OCI-LY3 (cell line): Measurements from ENCODE around the gene RAB27A.

Experiments
- H2AFZ ChIP-seq: fragments of 200-600, 300-600 bp; shearing (Covaris generic); 2 replicates; pipeline ENCODE4 v1.6.0; 2014; ENCODE audit warnings: antibody characterized with exemption, low read depth, low read length
- H3K27ac ChIP-seq: fragments of 200-600, 300-600 bp; sonication (generic); 2 replicates; pipeline ENCODE4 v1.5.1; 2014; ENCODE audit warnings: mild to moderate bottlenecking, low read length, moderate library complexity, mixed read lengths
- H3K27me3 ChIP-seq: fragments of 200-600, 300-600 bp; sonication (generic); 2 replicates; pipeline ENCODE4 v1.6.1; 2014; ENCODE audit warnings: low read depth, low read length, mixed read lengths
- H3K36me3 ChIP-seq: fragments of 200-600, 300-600 bp; sonication (generic); replicated peaks from 2 replicates; pipeline ENCODE3; 2014; ENCODE audit warnings: low read depth, low read length, mixed read lengths
- H3K4me1 ChIP-seq: fragments of 300-600, 200-600 bp; sonication (generic); 2 replicates; pipeline ENCODE4 v1.6.1; 2014; ENCODE audit warnings: low read length, mixed read lengths
- H3K4me2 ChIP-seq: fragments of 200-600, 300-600 bp; sonication (generic); 2 replicates; pipeline ENCODE4 v1.6.1; 2014; ENCODE audit warnings: low read length, mixed read lengths
- H3K4me3 ChIP-seq: fragments of 300-600, 200-600 bp; sonication (generic); 2 replicates; pipeline ENCODE4 v1.5.1; 2014; ENCODE audit warnings: antibody characterized with exemption, mild to moderate bottlenecking, low read length, moderate library complexity
- H3K79me2 ChIP-seq: fragments of 300-600, 200-600 bp; shearing (Covaris generic); 2 replicates; pipeline ENCODE4 v1.6.1; 2014; ENCODE audit warnings: mild to moderate bottlenecking, low read length, mixed read lengths
- H3K9ac ChIP-seq: fragments of 300-600, 200-600 bp; shearing (Covaris generic); 2 replicates; pipeline ENCODE4 v1.6.0; 2014; ENCODE audit warnings: mild to moderate bottlenecking, low read length, moderate library complexity
- H3K9me3 ChIP-seq: fragments of 200-600, 300-600 bp; shearing (Covaris generic); 2 replicates; pipeline ENCODE4 v1.6.1; 2014; ENCODE audit warnings: low read length, mixed read lengths; ENCODE audit not compliant: insufficient read depth
- H4K20me1 ChIP-seq: fragments of 200-600, 300-600 bp; sonication (generic); 2 replicates; pipeline ENCODE4 v1.6.1; 2016; ENCODE audit warnings: low read length, mixed read lengths; ENCODE audit not compliant: insufficient read depth
- EZH2phosphoT487 ChIP-seq: fragments of 200-600 bp; shearing (Covaris generic); IDR thresholded peaks from 2 replicates; pipeline ENCODE4 v1.6.1; 2018; ENCODE audit warnings: antibody characterized with exemption, mixed run types, low read depth
- TF ChIP-seq, protein P1 (sequence below): fragments of 200-600, 300-600 bp; sonication (generic); IDR thresholded peaks from 2 replicates; pipeline ENCODE4 v1.5.1; 2014; ENCODE audit warnings: antibody characterized with exemption, low read length, low read depth

Gene RAB27A

DNA sequence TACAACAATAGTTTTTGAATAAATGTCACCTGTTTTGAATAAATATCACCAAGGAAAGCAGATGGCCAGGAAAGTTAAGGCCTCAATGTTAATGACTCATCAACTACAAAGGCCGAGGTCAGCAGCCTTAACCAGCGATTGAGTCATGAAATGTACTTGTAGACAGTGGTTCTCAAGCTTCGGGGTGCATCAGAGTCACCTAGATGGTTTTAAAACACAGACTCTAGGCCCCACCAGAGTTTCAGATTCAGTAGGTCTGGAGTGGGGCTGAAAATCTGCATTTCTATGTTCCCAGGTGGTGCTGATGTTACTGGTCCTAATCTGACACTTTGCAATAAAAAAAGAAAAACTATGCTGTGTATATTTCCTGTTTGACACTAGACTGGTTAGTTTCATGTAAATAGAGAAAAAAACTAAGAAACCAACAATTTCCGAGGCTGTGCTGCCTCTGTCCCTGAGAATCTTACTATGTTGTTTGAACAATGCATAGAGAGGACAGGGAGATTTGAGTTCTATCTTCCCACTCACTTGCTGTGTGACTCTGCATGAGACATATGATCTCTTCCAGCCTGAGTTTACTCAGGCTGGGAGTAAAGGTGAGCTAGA is 9.8 kb downstream of the RAB27A start:
- Histone ChIP-seq H3K4me3 (no peak overlapping the region), H2AFZ (no peak overlapping the region), H4K20me1 (no peaks in the 10 kb centered on the region), H3K9me3 (no peaks in the 10 kb centered on the region), H3K79me2 (no peaks in the 10 kb centered on the region), H3K4me1 (peaks cover 4% of the 10 kb centered on the region), H3K4me2 (no peak overlapping the region), H3K27me3 (no peaks in the 10 kb centered on the region), H3K27ac (no peak overlapping the region), H3K9ac (no peak overlapping the region), H3K36me3 (no peaks in the 10 kb centered on the region)
- TF ChIP-seq, protein P1, sequence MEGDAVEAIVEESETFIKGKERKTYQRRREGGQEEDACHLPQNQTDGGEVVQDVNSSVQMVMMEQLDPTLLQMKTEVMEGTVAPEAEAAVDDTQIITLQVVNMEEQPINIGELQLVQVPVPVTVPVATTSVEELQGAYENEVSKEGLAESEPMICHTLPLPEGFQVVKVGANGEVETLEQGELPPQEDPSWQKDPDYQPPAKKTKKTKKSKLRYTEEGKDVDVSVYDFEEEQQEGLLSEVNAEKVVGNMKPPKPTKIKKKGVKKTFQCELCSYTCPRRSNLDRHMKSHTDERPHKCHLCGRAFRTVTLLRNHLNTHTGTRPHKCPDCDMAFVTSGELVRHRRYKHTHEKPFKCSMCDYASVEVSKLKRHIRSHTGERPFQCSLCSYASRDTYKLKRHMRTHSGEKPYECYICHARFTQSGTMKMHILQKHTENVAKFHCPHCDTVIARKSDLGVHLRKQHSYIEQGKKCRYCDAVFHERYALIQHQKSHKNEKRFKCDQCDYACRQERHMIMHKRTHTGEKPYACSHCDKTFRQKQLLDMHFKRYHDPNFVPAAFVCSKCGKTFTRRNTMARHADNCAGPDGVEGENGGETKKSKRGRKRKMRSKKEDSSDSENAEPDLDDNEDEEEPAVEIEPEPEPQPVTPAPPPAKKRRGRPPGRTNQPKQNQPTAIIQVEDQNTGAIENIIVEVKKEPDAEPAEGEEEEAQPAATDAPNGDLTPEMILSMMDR: no peak
- no peak for TF ChIP-seq EZH2phosphoT487

DNA sequence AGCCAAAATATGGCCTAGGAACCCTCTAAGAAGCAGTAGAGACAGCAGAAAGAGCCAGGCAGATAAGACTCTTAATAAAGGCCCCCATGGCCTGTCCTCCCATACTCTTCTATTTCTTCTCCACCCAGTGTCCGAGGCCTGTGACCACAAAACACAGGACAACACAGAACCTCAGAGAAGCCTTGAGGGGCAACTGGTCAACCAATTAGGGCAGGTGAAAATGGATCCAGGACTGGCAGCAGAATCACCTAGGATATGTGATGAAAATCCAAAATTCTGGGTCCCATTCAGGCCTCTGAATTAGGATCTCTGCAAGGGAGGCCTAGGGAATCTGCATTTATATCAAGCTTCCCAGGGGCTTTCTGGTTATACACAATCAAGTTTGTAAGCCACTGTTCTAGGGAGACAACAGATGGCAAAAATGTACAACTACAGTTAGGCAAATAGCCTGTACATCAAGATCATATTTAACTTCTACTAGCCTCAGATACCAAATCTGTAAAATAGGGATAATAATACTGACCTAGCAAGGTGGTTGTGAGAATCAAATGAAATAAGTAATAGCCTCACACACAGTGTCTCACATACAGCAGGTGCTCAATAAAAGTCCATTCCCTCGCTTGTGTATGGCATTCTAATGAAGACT is 10.4 kb downstream of the RAB27A start:
- Histone ChIP-seq H3K27ac (no peak overlapping the region), H4K20me1 (no peaks in the 10 kb centered on the region), H3K36me3 (no peaks in the 10 kb centered on the region), H3K9ac (no peak overlapping the region), H3K4me3 (no peak overlapping the region), H3K4me1 (peaks cover 4% of the 10 kb centered on the region), H2AFZ (no peak overlapping the region), H3K4me2 (no peak overlapping the region), H3K9me3 (no peaks in the 10 kb centered on the region), H3K27me3 (no peaks in the 10 kb centered on the region), H3K79me2 (no peaks in the 10 kb centered on the region)
- TF ChIP-seq, protein P1: no peak
- TF ChIP-seq EZH2phosphoT487: no peak

DNA sequence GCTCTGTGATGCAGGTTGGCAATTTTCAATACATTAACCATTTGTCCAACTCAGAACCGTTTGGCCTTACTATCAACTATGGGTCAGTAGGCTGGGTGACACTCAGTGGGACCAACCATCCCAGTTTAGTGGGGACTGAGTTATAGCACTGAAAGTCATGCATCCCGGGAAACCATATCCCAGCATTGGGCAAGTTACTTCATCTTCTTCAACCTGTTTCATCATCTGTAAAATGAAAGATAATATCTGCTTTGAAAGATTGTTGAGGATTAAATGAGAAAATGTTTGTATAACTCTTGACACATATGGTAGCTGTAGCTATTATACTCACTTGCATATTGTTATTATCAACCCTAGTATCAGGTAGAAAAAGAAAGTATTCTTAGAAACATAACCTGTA is 11.9 kb downstream of the RAB27A start:
- Histone ChIP-seq H3K9ac (no peak overlapping the region), H3K27me3 (no peaks in the 10 kb centered on the region), H3K4me1 (peaks cover 4% of the 10 kb centered on the region), H3K79me2 (no peaks in the 10 kb centered on the region), H3K9me3 (no peaks in the 10 kb centered on the region), H3K4me2 (no peak overlapping the region), H3K27ac (no peak overlapping the region), H4K20me1 (no peaks in the 10 kb centered on the region), H3K4me3 (no peak overlapping the region), H2AFZ (no peak overlapping the region), H3K36me3 (no peaks in the 10 kb centered on the region)
- TF ChIP-seq EZH2phosphoT487: no peak
- TF ChIP-seq, protein P1: no peak

DNA sequence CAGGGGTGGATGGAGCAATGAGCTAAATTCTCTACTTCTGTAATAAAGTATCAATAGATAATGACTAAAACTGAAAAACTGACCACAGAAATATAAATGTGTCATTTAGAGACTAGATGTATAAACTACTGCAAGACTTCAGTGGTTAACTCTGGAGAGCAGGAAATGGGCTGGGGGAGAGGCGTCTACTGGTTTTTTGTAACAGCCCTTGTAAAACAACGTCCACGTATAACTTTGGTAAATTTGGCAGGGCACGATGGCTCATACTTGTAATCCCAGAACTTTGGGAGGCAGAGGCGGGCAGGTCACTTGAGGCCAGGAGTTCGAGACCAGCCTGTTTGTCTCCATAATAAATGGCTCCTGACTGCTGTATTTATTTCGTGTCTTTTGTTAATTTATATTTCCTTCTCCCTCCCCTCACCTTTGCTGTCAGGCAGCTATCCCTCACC is 12.5 kb downstream of the RAB27A start:
- Histone ChIP-seq H3K4me2 (no peak overlapping the region), H3K27me3 (no peaks in the 10 kb centered on the region), H3K9ac (no peak overlapping the region), H3K9me3 (no peaks in the 10 kb centered on the region), H3K36me3 (no peaks in the 10 kb centered on the region), H3K27ac (no peak overlapping the region), H2AFZ (no peak overlapping the region), H3K4me3 (no peak overlapping the region), H3K4me1 (peaks cover 4% of the 10 kb centered on the region), H4K20me1 (no peaks in the 10 kb centered on the region), H3K79me2 (no peaks in the 10 kb centered on the region)
- TF ChIP-seq, protein P1: no peak
- no peak for TF ChIP-seq EZH2phosphoT487
